HS-27A (cell line): Measurements from ENCODE around the gene KDM4C.

Experiments
- DNase-seq: peaks from one replicate; pipeline ENCODE4 v3.0.0-alpha.2; 2012; ENCODE audit warnings: low read depth, missing footprints

Gene KDM4C

GRCh38 chr9:6904371-6904770, 146.6 kb downstream of the KDM4C start:
- DNase-seq: no peak

GRCh38 chr9:6905850-6906375, 148.1 kb downstream of the KDM4C start:
- DNase-seq: no peak

DNA sequence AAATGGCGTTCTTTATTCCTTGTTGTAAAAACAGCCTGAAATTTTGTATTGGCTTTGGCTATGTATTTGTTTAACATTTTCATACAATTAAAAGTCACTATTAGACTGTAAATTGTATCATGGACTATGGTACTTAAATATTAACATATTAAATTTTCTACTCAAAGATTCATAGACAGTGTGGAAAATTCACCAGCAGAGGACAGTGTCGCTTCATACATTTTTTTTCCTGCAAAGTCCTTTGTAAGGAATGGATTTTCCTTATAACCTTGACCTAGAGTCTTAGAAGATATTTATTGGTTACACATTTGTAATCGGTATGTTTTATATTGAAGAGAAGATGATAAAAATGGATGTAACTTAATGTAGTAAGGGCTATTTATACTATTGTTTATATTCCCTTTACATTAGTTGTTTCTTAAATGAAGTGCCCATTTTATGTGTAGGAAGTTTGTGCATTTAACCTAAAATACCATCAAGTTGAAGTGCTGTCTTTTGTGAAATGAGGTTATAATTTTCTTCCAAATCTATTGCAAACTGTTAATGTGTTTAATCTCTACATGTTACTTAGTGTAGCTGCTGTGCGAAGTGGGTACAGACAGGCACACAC, 150.1 kb downstream of the KDM4C start:
- DNase-seq: no peak

GRCh38 chr9:6909181-6909580, 151.4 kb downstream of the KDM4C start:
- no peak for DNase-seq

DNA sequence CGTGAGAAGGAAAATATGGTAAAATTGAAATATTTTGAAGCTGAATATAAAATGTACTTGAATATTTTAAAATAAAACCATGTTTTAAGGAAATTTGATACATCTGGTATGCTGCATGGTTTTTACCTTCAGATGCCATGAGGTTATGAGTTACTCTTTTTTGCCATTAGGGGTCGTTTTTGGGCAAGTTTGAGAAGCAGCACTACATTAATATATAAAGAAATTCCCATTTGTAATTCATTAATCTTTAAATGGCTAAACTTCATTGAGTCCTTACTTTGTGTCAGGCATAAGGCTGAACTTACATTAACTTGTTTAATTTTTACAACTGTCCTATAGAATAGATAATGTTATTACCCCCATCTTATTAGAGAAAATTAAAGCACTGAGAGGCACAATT, 152.3 kb downstream of the KDM4C start:
- no peak for DNase-seq

- no peak for DNase-seq
Measured at GRCh38 chr9:6910497-6910896, 152.7 kb downstream of the KDM4C start.

DNA sequence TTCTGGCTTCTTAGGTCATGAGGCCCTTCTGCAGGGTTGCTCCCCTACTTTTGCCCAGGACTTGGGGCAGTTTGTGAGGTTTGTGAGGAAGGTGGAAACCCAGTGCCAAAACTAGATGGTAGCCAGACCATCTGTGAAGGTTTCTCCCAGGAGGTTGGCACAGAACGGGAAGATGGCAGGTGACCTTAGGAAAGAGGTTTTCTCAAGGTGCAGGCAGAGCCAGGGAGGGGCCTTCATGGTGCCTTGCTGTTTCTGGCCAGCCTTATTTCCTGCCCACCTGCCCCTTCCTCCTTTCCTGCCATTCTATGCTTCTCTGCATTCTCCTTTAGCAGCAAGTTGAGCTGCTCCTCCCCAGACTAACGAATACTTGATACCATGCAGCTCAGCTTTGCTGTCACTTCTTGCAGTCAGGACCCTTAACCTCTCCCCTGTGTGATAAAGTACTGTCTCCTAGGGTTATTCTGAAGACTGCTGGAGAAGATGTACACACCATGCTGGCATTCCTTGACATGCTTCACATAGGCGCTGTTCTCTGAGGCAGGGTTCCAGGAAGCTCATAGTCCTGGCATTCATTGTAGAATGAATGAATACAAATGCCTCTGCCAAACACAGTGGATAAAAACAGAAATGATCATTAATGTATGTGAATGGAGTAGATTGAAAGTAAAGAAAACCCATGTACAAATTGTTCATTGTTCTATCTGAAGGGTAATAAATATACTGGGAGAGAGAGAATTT, 154.3 kb downstream of the KDM4C start:
- DNase-seq: no peak

DNA sequence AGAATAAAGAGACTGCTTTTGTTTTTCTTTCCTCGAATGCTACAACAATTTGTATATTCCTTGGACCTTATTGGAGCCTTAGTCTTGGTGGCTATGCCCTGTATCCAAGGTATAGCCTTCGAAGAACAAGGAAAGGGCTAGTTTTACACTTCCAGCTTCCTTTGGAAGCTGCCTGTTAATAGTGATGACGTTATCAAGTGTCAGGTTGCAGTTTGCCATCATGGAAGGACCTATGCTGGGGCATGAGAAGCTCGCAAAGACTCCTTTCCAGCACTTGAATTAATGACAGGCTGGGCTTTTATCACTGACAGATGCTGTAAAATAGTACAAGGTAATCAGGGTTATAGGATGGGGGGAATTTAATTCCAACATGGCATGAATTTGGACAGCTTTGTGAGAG, 157.9 kb downstream of the KDM4C start:
- no peak for DNase-seq

DNA sequence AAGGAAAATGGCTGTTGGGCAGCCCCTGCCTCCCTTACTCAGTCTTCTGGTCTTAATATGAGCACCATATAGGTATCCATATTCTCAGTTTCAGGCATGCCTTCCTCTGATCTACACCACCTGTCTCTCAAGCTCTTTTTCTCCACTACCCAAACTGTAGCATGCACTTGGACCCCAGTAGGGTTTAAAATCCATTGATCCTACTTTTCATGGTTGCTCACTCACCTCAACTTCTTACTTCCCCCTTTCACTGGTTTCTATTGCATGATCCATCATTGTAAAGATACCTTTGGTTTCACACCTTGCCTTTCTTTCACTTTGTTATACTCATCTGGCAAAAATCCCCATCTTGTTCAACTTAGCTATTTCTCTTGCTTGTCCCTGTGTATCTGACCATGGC, 159.4 kb downstream of the KDM4C start:
- DNase-seq: no peak

DNA sequence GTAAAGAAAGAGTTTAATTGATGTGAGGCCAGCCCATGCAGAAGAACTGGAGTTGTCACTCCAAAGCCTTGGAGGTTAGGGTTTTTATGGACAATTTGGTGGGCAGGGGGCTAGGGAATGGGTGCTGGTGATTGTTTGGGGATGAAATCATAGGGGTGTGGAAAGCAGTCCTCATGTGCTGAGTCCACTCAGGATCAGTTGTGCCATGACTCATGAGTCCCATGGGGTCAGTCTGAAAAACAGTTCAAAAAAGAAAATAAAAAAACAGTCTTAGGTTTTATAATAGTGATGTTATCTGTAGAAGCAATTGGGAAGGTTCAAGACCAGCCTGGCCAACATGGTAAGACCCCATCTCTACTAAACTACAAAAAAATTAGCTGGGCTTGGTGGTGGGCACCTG, 162.3 kb downstream of the KDM4C start:
- DNase-seq: no peak

GRCh38 chr9:6921315-6921714, 163.5 kb downstream of the KDM4C start:
- DNase-seq: no peak

- DNase-seq: no peak
Measured at GRCh38 chr9:6922124-6922676, 164.4 kb downstream of the KDM4C start.

- no peak for DNase-seq
Measured at GRCh38 chr9:6922680-6923079, 164.9 kb downstream of the KDM4C start.

GRCh38 chr9:6923086-6923485, 165.3 kb downstream of the KDM4C start:
- no peak for DNase-seq

DNA sequence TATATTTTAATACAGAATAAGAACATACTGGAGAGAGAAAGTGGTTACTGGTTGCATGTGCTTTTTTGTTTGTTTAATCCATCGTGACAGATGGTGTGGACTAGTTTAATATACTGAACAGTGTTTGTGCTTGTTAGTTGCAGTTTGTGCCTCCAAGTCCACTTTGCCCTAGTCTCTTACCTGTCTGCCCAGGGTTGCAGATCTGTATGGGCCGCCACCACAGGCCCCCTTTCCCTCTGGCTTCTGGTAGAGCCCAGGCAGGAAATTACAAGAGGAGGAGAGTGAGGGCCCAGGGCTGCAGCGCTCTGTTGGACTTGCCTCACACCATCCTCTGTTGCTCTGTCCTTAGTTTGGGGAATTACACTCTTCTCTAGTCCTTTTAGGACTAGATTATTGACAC, 166.4 kb downstream of the KDM4C start:
- no peak for DNase-seq

GRCh38 chr9:6924988-6925563, 167.3 kb downstream of the KDM4C start:
- no peak for DNase-seq

DNA sequence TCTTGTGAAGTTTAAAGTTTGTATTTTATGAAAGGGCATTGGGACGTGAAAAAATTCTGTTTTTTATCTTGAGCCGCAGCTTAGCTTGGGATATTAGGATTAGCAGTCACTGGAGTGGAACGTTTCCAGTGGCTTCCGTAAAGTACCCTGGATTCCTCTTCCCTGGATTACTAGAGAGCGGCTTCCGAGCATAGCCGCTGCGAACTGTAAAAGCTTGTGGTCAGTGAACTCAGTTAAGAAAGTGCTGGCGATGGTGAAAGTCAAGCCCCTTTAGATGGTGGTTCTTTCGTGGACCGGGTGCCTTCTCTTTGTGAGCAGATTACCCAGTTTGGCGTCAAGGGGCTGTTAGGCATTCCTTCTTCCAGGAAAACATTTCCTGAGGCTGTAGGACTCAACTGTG, 168.1 kb downstream of the KDM4C start:
- DNase-seq: no peak

DNA sequence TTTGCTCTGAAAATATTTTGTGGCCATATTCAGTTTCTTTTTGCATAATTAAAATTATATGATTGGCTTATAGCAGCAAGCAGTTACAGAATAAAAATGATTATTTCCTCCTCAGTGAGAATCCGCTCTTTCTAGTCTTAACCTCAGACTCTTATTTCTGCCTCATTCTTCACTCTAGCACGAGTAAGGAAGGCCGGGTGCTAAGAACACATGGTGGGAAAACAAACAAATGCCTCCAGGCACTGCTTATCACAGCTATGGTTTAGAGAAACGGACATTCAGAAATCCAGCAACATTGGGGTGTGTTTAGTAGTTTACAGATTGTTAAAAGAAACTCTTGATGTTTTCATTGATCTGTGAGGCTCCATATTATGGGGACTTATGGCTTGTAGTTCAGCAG, 168.7 kb downstream of the KDM4C start:
- DNase-seq: no peak

DNA sequence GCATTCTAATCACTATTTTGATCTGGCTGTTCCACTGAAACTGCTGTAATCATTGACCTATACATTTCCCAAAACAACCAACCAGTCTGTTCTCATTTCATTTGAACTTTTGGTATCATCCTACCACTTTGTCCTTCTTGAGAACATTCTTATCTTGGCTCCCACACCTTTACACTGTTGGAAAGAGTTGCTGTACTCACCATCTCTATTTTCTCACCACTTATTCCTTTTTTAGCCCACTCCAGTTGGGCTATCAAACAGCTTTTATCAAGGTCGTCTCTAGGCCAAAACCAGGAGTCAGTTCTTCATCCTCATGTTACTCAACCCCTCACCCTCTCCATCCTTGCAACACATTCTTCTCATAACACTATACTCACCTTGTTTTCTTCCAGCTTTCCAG, 170.1 kb downstream of the KDM4C start:
- DNase-seq: no peak

DNA sequence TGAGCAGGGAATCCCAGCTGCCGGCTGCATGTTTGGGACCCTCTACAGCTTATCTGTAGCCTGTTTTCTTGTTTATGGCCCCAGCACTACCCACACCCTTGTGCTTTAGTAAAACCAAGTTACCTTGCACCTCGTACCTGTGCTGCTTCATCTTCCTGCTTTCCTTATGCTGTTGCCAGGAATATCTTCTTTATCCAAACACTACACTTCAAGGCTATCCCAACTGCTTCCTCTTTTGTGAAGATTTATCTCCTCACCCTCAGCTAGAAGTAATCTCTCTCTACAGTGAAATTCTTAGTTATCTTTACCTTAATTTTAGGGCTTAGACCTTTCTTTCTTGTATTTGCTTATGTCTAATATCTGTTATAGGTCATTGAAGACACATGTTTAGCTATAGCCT, 171.1 kb downstream of the KDM4C start:
- DNase-seq: no peak

- DNase-seq: no peak
Measured at GRCh38 chr9:6929441-6930215, 171.9 kb downstream of the KDM4C start.

GRCh38 chr9:6930827-6931226, 173.1 kb downstream of the KDM4C start:
- no peak for DNase-seq
